ENCODE data around the gene PTPRF.

The PTPRF gene

GRCh38 chr1:43522776-43523480, 7.8 kb upstream of the PTPRF start:
- no peak overlapping the region for H3K4me3 ChIP-seq (ENCODE audit: low read length)
- TF ChIP-seq ZNF274 (IDR thresholded peaks at IDR 0.05; ENCODE audit: low read depth, low read length) = no peak

GRCh38 chr1:43524804-43525203, 5.9 kb upstream of the PTPRF start:
- no peak overlapping the region for H3K4me3 ChIP-seq (ENCODE audit: low read length)
- no peak for TF ChIP-seq ZNF274 (IDR thresholded peaks at IDR 0.05; ENCODE audit: low read depth, low read length)

GRCh38 chr1:43526002-43526401, 4.7 kb upstream of the PTPRF start:
- TF ChIP-seq ZNF274 (IDR thresholded peaks at IDR 0.05; ENCODE audit: low read depth, low read length) = no peak
- H3K4me3 ChIP-seq (ENCODE audit: low read length) = no peak overlapping the region

- TF ChIP-seq ZNF274 (IDR thresholded peaks at IDR 0.05; ENCODE audit: low read depth, low read length) = no peak
- H3K4me3 ChIP-seq (ENCODE audit: low read length) = no peak overlapping the region
These were observed 3.4 kb upstream of the PTPRF start for GRCh38 chr1:43527111-43527878.

GRCh38 chr1:43529206-43529731, 1.4 kb upstream of the PTPRF start:
- no peak overlapping the region for H3K4me3 ChIP-seq (ENCODE audit: low read length)
- no peak for TF ChIP-seq ZNF274 (IDR thresholded peaks at IDR 0.05; ENCODE audit: low read depth, low read length)

DNA sequence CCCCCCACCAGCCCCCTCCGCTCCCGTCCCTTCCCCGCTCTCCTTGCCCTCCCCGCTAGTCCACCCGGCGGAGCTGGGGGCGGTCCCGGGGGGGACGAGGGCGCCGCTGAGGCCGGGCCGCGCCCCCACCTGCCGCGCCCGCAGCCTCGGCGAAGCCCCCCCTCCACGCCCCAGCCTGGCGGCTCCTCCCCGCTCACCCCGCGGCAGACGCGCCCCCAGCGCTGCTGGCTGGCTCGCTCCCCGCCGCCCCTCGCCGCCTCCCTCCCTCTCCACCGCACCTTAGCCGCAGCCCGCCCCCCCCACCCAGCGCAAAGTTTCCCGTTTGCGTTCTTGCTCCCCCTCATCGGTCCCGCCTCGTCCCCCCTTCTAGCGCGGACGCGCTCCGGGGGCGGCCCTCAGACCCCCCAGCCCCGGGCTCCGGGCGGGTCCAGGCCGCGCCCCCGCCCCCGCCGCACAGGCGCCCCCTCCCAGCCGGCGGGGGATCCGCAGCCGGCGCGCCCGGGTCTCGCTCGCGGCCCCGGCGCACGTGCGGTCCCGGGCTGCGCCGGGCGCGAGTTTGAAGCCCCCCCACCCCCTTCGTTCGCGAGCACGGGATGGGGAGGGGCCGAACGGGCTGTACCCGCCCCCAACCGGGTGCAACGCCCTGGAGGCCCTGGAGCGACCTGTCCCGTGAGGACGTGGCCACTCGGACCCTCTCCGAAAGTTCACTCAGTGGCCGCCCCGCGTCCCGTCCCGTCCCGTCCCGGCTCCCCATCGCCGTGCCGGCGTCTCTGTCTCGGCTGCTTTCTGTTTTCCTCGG, 623 bp downstream of the PTPRF start:
- TF ChIP-seq ZNF274 (IDR thresholded peaks at IDR 0.05; ENCODE audit: low read depth, low read length) = no peak
- H3K4me3 ChIP-seq (ENCODE audit: low read length) = peak overlapping the region; percentile 3; the same call in 1 of the 2 replicates

DNA sequence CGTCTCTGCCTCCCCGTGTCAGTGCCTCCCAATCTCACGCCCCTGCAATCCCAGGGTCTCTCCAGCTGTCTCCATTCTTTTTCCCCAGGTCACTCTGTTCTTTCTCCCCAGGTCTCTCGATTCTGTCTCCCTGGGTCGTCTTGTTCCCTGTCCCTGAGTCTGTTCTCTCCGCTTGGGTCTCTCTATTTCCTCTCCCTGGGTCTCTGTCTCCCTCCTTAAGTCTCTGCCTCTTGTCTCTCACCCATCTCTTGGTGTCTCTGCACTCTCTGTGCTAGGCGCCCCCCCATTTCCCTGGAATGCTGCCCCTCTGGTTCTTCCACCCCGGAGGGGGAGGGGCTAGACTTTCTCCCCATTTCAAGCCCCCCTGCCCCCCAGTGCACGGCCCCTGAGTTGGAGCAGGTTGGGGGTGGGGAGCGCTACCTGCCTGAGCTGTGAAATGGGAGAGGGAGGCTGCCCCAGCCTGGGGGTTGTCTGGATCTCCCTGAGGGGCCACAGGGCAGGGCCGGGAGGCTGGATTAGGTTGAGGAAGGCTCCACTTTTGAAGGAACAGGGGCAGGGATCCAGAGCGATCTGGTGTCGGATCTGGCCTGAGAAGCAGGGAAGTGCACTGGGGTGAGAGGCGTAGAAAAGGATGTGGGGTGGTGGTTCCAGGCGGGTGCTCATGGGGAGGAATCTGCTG, 1.4 kb downstream of the PTPRF start:
- no peak for TF ChIP-seq ZNF274 (IDR thresholded peaks at IDR 0.05; ENCODE audit: low read depth, low read length)
- H3K4me3 ChIP-seq (ENCODE audit: low read length) = peak overlapping the region; percentile 3; the same call in 1 of the 2 replicates

DNA sequence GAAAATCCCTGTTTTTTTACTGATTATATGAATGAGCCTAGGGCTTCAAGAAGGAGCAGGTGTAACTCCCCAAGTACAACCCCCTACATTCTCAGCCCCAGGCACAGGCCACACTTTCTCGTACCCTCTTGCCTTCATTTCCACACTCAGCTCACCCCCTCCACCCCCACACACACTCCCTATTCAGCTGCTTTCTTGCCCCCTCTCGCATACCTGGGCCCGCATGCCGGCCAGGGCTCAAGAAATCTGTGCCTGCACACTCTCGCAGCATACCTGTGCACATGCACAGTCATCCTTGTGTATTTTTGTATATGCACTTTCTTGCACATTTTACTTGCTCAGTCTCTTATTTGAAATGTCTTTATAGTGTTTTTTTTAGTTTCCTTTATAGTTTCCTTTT, 2.0 kb downstream of the PTPRF start:
- TF ChIP-seq ZNF274 (IDR thresholded peaks at IDR 0.05; ENCODE audit: low read depth, low read length) = no peak

GRCh38 chr1:43533584-43533983, 2.9 kb downstream of the PTPRF start:
- no peak for TF ChIP-seq ZNF274 (IDR thresholded peaks at IDR 0.05; ENCODE audit: low read depth, low read length)
- H3K4me3 ChIP-seq (ENCODE audit: low read length) = no peak overlapping the region

More for the DNA sequence above, 2.0 kb downstream of the PTPRF start:
- no peak overlapping the region for H3K4me3 ChIP-seq (ENCODE audit: low read length)

GRCh38 chr1:43534256-43534655, 3.6 kb downstream of the PTPRF start:
- no peak overlapping the region for H3K4me3 ChIP-seq (ENCODE audit: low read length)
- TF ChIP-seq ZNF274 (IDR thresholded peaks at IDR 0.05; ENCODE audit: low read depth, low read length) = no peak

- H3K4me3 ChIP-seq (ENCODE audit: low read length) = no peak overlapping the region
- TF ChIP-seq ZNF274 (IDR thresholded peaks at IDR 0.05; ENCODE audit: low read depth, low read length) = no peak
These were observed 5.6 kb downstream of the PTPRF start for GRCh38 chr1:43536196-43536863.

DNA sequence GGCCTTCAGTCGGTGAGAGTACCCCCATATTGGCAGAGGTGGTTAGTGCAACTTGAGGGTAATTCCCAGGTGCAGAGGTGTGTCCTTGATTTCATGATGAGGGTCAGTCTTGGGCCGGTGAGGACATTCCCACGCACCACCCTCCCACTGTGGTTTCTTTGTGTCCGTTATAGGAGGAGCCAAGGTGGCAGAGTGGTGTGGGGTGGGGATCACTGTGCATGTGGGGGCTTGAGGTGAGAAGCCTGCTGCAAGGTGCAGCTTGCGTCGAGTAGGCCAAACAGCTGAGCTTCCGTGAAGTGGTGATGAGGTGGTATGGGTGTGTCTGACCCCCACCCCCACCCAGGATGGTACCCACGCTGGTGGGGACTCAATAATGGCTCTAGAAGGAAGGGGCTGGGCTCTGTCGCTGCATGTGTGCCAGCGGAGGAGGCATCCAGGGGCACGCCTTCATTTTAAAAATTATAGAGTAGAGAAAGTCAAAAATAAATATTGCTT, 6.2 kb downstream of the PTPRF start:
- no peak overlapping the region for H3K4me3 ChIP-seq (ENCODE audit: low read length)
- TF ChIP-seq ZNF274 (IDR thresholded peaks at IDR 0.05; ENCODE audit: low read depth, low read length) = no peak
